Testis (tissue), 2 donors: ENCODE results near the gene CELA1.

Source experiments
- CTCF ChIP-seq, 3 experiments: fragments of 450-650 bp in 2 of 3; fragments of 200-600 bp in 1 of 3; sonication (generic) in 1 of 3; IDR thresholded peaks; one replicate each; pipeline ENCODE4 v1.5.1; 2016 to 2019; ENCODE audit warnings: antibody characterized with exemption in 3 of 3, mild to moderate bottlenecking in 2 of 3, moderate library complexity in 1 of 3
- POLR2A ChIP-seq: fragments of 450-650 bp; IDR thresholded peaks from one replicate; pipeline ENCODE4 v1.6.1; 2017; ENCODE audit warnings: antibody characterized with exemption, mild to moderate bottlenecking, moderate library complexity

- TF ChIP-seq CTCF (IDR thresholded peaks at IDR 0.05) (no peak), POLR2A (no peak)
These were observed 23.0 kb downstream of the CELA1 start for GRCh38 chr12:51323317-51323960.
